IPS DF 6.9 (cell line): Measurements from ENCODE around the gene SUPV3L1.
"Not testable (repeated sequence)": the region's sequence is repeated elsewhere in the genome, so short reads cannot be mapped to it uniquely, and the experiment has no call there.

Experiments used
- DNase-seq: peaks from one replicate; pipeline ENCODE4 v3.0.0-alpha.2; 2013; ENCODE audit warnings: low read depth, low spot score
- H3K27ac ChIP-seq: one replicate; pipeline ENCODE4 v1.5.1; 2013; ENCODE audit warnings: low read length, control low read depth
- H3K27me3 ChIP-seq: 2 replicates; pipeline ENCODE4 v1.6.1; 2013; ENCODE audit warnings: mild to moderate bottlenecking, low read length; ENCODE audit not compliant: control insufficient read depth, insufficient read depth
- H3K36me3 ChIP-seq: 2 replicates; pipeline ENCODE4 v1.6.1; 2013; ENCODE audit warnings: low read length; ENCODE audit not compliant: control insufficient read depth, insufficient read depth
- H3K4me1 ChIP-seq: 2 replicates; pipeline ENCODE4 v1.6.1; 2013; ENCODE audit warnings: low read length; ENCODE audit not compliant: control insufficient read depth, insufficient read depth
- H3K4me3 ChIP-seq: 2 replicates; pipeline ENCODE4 v1.5.1; 2013; ENCODE audit warnings: mild to moderate bottlenecking, low read length
- H3K9me3 ChIP-seq: 2 replicates; pipeline ENCODE4 v1.6.1; 2013; ENCODE audit warnings: low read length, inconsistent platforms; ENCODE audit not compliant: control insufficient read depth, insufficient read depth
- WGBS: extraction: QIAGEN DNeasy Blood & Tissue Kit; methylation state at CpG from one replicate; pipeline ENCODE4 v1.1.7; 2013; ENCODE audit warnings: mixed read lengths, missing lambda C conversion rate; ENCODE audit not compliant: insufficient read length, insufficient coverage; 5-methylcytosine and 5-hydroxymethylcytosine counted together

The SUPV3L1 gene

GRCh38 chr10:69242040-69242851 is 62.2 kb downstream of the SUPV3L1 start:
- H3K36me3 ChIP-seq = no peaks in the 10 kb centered on the region
- H3K27ac ChIP-seq = no peak overlapping the region
- no CpG with 5 or more reads among the region's 11 CpGs for WGBS
- no peak for DNase-seq
- no peaks in the 10 kb centered on the region for H3K27me3 ChIP-seq
- no peaks in the 10 kb centered on the region for H3K9me3 ChIP-seq
- peaks cover 1% of the 10 kb centered on the region; the same call in 1 of the 2 replicates for H3K4me1 ChIP-seq
- no peak overlapping the region for H3K4me3 ChIP-seq

- H3K9me3 ChIP-seq = no peaks in the 10 kb centered on the region
- H3K27ac ChIP-seq = no peak overlapping the region
- H3K4me1 ChIP-seq = peaks cover 1% of the 10 kb centered on the region; the same call in 1 of the 2 replicates
- H3K36me3 ChIP-seq = no peaks in the 10 kb centered on the region
- no peaks in the 10 kb centered on the region for H3K27me3 ChIP-seq
- H3K4me3 ChIP-seq = no peak overlapping the region
- no CpG with 5 or more reads among the region's 5 CpGs for WGBS
- DNase-seq = no peak
Observed at GRCh38 chr10:69242852-69243212, 62.8 kb downstream of the SUPV3L1 start.

GRCh38 chr10:69243817-69244216 is 63.8 kb downstream of the SUPV3L1 start:
- H3K27ac ChIP-seq = no peak overlapping the region
- no peaks in the 10 kb centered on the region for H3K27me3 ChIP-seq
- H3K4me1 ChIP-seq = peaks cover 1% of the 10 kb centered on the region; the same call in 1 of the 2 replicates
- DNase-seq = no peak
- H3K9me3 ChIP-seq = no peaks in the 10 kb centered on the region
- no peaks in the 10 kb centered on the region for H3K36me3 ChIP-seq
- no peak overlapping the region for H3K4me3 ChIP-seq
- no CpG with 5 or more reads among the region's 10 CpGs for whole genome bisulfite sequencing

- no peak for DNase-seq
- no peaks in the 10 kb centered on the region for H3K27me3 ChIP-seq
- no CpG with 5 or more reads among the region's 5 CpGs for WGBS
- no peak overlapping the region for H3K27ac ChIP-seq
- peaks cover 1% of the 10 kb centered on the region; the same call in 1 of the 2 replicates for H3K4me1 ChIP-seq
- H3K9me3 ChIP-seq = no peaks in the 10 kb centered on the region
- no peaks in the 10 kb centered on the region for H3K36me3 ChIP-seq
- no peak overlapping the region for H3K4me3 ChIP-seq
Observed at GRCh38 chr10:69246036-69246435, 66.0 kb downstream of the SUPV3L1 start.

- no peaks in the 10 kb centered on the region for H3K27me3 ChIP-seq
- H3K36me3 ChIP-seq = no peaks in the 10 kb centered on the region
- H3K4me3 ChIP-seq = no peak overlapping the region
- WGBS = no CpG with 5 or more reads among the region's 14 CpGs
- H3K4me1 ChIP-seq = peaks cover 1% of the 10 kb centered on the region; the same call in 1 of the 2 replicates
- DNase-seq = no peak
- H3K9me3 ChIP-seq = no peaks in the 10 kb centered on the region
- H3K27ac ChIP-seq = no peak overlapping the region
Observed at GRCh38 chr10:69246581-69247312, 66.7 kb downstream of the SUPV3L1 start.

- no CpG with 5 or more reads among the region's 13 CpGs for WGBS
- Histone ChIP-seq H3K27ac (no peak overlapping the region), H3K36me3 (no peaks in the 10 kb centered on the region), H3K27me3 (no peaks in the 10 kb centered on the region), H3K4me3 (no peak overlapping the region), H3K4me1 (peaks cover 1% of the 10 kb centered on the region; the same call in 1 of the 2 replicates), H3K9me3 (no peaks in the 10 kb centered on the region)
- DNase-seq = no peak
Observed at GRCh38 chr10:69247313-69247710, 67.3 kb downstream of the SUPV3L1 start.

GRCh38 chr10:69248117-69248730 is 68.2 kb downstream of the SUPV3L1 start:
- H3K36me3 ChIP-seq = no peaks in the 10 kb centered on the region
- no peak overlapping the region for H3K4me3 ChIP-seq

GRCh38 chr10:69250041-69250440 is 70.0 kb downstream of the SUPV3L1 start:
- Histone ChIP-seq H3K4me3 (no peak overlapping the region), H3K27me3 (no peaks in the 10 kb centered on the region), H3K9me3 (no peaks in the 10 kb centered on the region), H3K27ac (no peak overlapping the region), H3K4me1 (peaks cover 1% of the 10 kb centered on the region; the same call in 1 of the 2 replicates), H3K36me3 (no peaks in the 10 kb centered on the region)
- no CpG with 5 or more reads among the region's 14 CpGs for WGBS
- DNase-seq = no peak

More at GRCh38 chr10:69248117-69248730, 68.2 kb downstream of the SUPV3L1 start:
- Histone ChIP-seq H3K9me3 (no peaks in the 10 kb centered on the region), H3K27ac (no peak overlapping the region), H3K27me3 (no peaks in the 10 kb centered on the region), H3K4me1 (peaks cover 1% of the 10 kb centered on the region; the same call in 1 of the 2 replicates)
- DNase-seq = no peak
- no CpG with 5 or more reads among the region's 24 CpGs for WGBS

GRCh38 chr10:69251417-69251816 is 71.4 kb downstream of the SUPV3L1 start:
- H3K27me3 ChIP-seq, DNase-seq, H3K4me3 ChIP-seq, H3K9me3 ChIP-seq, H3K4me1 ChIP-seq, H3K27ac ChIP-seq, H3K36me3 ChIP-seq: not testable (repeated sequence)
- no CpG with 5 or more reads among the region's 2 CpGs for WGBS

GRCh38 chr10:69253171-69253570 is 73.1 kb downstream of the SUPV3L1 start:
- no peaks in the 10 kb centered on the region for H3K9me3 ChIP-seq
- WGBS = no CpG with 5 or more reads among the region's 3 CpGs
- no peaks in the 10 kb centered on the region for H3K36me3 ChIP-seq
- H3K4me1 ChIP-seq = no peaks in the 10 kb centered on the region; the same call in 1 of the 2 replicates
- H3K4me3 ChIP-seq = no peak overlapping the region
- no peak overlapping the region for H3K27ac ChIP-seq
- no peak for DNase-seq
- H3K27me3 ChIP-seq = no peaks in the 10 kb centered on the region
